ENCODE results near the gene OLFM1. TPM values are rescaled to one million over a fixed set of nuclear protein-coding genes. Genes with fewer than 3 reads are reported as not detected.

OLFM1 gene
- total and polyA plus RNA-seq, 4 experiments from 2014 or later: not detected

- H3K4me1 Mint-ChIP-seq: no peaks in the 10 kb centered on the region
- H3K27ac Mint-ChIP-seq: no peak overlapping the region
- peaks cover 0 to 4% (median 0%) of the 10 kb centered on the region in 8 donors for H3K9me3 Mint-ChIP-seq
- no peak overlapping the region for H3K4me3 Mint-ChIP-seq
- Histone ChIP-seq H3K9me3 (ENCODE audit: control insufficient read depth in 1 of 2, low read length in 2 of 2) (no peaks in the 10 kb centered on the region), H3K27me3 (ENCODE audit: insufficient read depth, low read length) (no peaks in the 10 kb centered on the region), H3K27ac (ENCODE audit: low read depth, low read length) (no peak overlapping the region), H3K4me1 (ENCODE audit: insufficient read depth, low read length) (no peaks in the 10 kb centered on the region), H3K36me3 (ENCODE audit: insufficient read depth, low read length) (no peaks in the 10 kb centered on the region), H3K4me3 (ENCODE audit: low read length in 2 of 2) (no peak overlapping the region)
- H3K27me3 Mint-ChIP-seq: peaks cover 23 to 33% of the 10 kb centered on the region in 2 donors
- POLR2A ChIA-PET (ENCODE audit: partially characterized antibody): no interaction called here
- CTCF ChIA-PET (ENCODE audit: partially characterized antibody): no interaction called here
- no peak for DNase-seq
- intact Hi-C loops (cut with micrococcal nuclease): no loop called here
- no peaks in the 10 kb centered on the region for H3K36me3 Mint-ChIP-seq
Measured at GRCh38 chr9:135095470-135096407, 8.3 kb downstream of the OLFM1 start.

- intact Hi-C loops (cut with micrococcal nuclease): no loop called here
- peaks cover 0 to 4% (median 0%) of the 10 kb centered on the region in 8 donors for H3K9me3 Mint-ChIP-seq
- no peak for DNase-seq
- Histone ChIP-seq H3K4me1 (ENCODE audit: insufficient read depth, low read length) (no peaks in the 10 kb centered on the region), H3K36me3 (ENCODE audit: insufficient read depth, low read length) (no peaks in the 10 kb centered on the region), H3K27me3 (ENCODE audit: insufficient read depth, low read length) (no peaks in the 10 kb centered on the region), H3K27ac (ENCODE audit: low read depth, low read length) (no peak overlapping the region), H3K4me3 (ENCODE audit: low read length in 2 of 2) (no peak overlapping the region), H3K9me3 (ENCODE audit: control insufficient read depth in 1 of 2, low read length in 2 of 2) (no peaks in the 10 kb centered on the region)
- H3K27me3 Mint-ChIP-seq: peaks cover 25 to 31% of the 10 kb centered on the region in 2 donors
- ChIA-PET POLR2A (ENCODE audit: partially characterized antibody) (no interaction called here), CTCF (ENCODE audit: partially characterized antibody) (interaction anchor here (1.2 kb wide), 1 partner anchor 60 kb away, joined by 3 read pairs; no protein-coding TSS in a partner anchor)
- no peaks in the 10 kb centered on the region for H3K4me1 Mint-ChIP-seq
- H3K27ac Mint-ChIP-seq: no peak overlapping the region
- no peak overlapping the region for H3K4me3 Mint-ChIP-seq
- H3K36me3 Mint-ChIP-seq: no peaks in the 10 kb centered on the region
Measured at GRCh38 chr9:135096408-135096895, 9.0 kb downstream of the OLFM1 start.

GRCh38 chr9:135098400-135099105, 11.1 kb downstream of the OLFM1 start:
- H3K9me3 Mint-ChIP-seq: peaks cover 0 to 4% (median 0%) of the 10 kb centered on the region in 8 donors
- intact Hi-C loops (cut with micrococcal nuclease): no loop called here
- H3K9me3 ChIP-seq (ENCODE audit: control insufficient read depth in 1 of 2, low read length in 2 of 2): no peaks in the 10 kb centered on the region
- no peaks in the 10 kb centered on the region for H3K36me3 Mint-ChIP-seq
- CTCF ChIA-PET (ENCODE audit: partially characterized antibody): no interaction called here
- H3K27ac ChIP-seq (ENCODE audit: low read depth, low read length): no peak overlapping the region
- H3K36me3 ChIP-seq (ENCODE audit: insufficient read depth, low read length): no peaks in the 10 kb centered on the region
- H3K4me1 Mint-ChIP-seq: no peaks in the 10 kb centered on the region
- no peaks in the 10 kb centered on the region for H3K27me3 ChIP-seq (ENCODE audit: insufficient read depth, low read length)
- no peak for DNase-seq
- no peak overlapping the region for H3K4me3 Mint-ChIP-seq
- H3K27me3 Mint-ChIP-seq: peaks cover 23 to 25% of the 10 kb centered on the region in 2 donors
- no peak overlapping the region for H3K4me3 ChIP-seq (ENCODE audit: low read length in 2 of 2)
- H3K4me1 ChIP-seq (ENCODE audit: insufficient read depth, low read length): no peaks in the 10 kb centered on the region
- POLR2A ChIA-PET (ENCODE audit: partially characterized antibody): no interaction called here
- no peak overlapping the region for H3K27ac Mint-ChIP-seq

- H3K4me3 ChIP-seq (ENCODE audit: low read length in 2 of 2): no peak overlapping the region
- H3K27ac ChIP-seq (ENCODE audit: low read depth, low read length): no peak overlapping the region
- H3K9me3 ChIP-seq (ENCODE audit: control insufficient read depth in 1 of 2, low read length in 2 of 2): no peaks in the 10 kb centered on the region
- no peak for DNase-seq
- Mint-ChIP-seq H3K9me3 (peaks cover 0 to 4% (median 0%) of the 10 kb centered on the region in 8 donors), H3K27ac (no peak overlapping the region), H3K36me3 (no peaks in the 10 kb centered on the region), H3K4me1 (no peaks in the 10 kb centered on the region), H3K4me3 (no peak overlapping the region), H3K27me3 (peaks cover 22 to 23% of the 10 kb centered on the region in 2 donors)
- H3K27me3 ChIP-seq (ENCODE audit: insufficient read depth, low read length): no peaks in the 10 kb centered on the region
- intact Hi-C loops (cut with micrococcal nuclease): no loop called here
- H3K4me1 ChIP-seq (ENCODE audit: insufficient read depth, low read length): no peaks in the 10 kb centered on the region
- H3K36me3 ChIP-seq (ENCODE audit: insufficient read depth, low read length): no peaks in the 10 kb centered on the region
- ChIA-PET POLR2A (ENCODE audit: partially characterized antibody) (no interaction called here), CTCF (ENCODE audit: partially characterized antibody) (no interaction called here)
Measured at GRCh38 chr9:135099574-135099973, 12.1 kb downstream of the OLFM1 start.

GRCh38 chr9:135100241-135100681, 12.8 kb downstream of the OLFM1 start:
- no peaks in the 10 kb centered on the region for H3K9me3 ChIP-seq (ENCODE audit: control insufficient read depth in 1 of 2, low read length in 2 of 2)
- H3K4me1 Mint-ChIP-seq: no peaks in the 10 kb centered on the region
- H3K36me3 Mint-ChIP-seq: no peaks in the 10 kb centered on the region
- no peak overlapping the region for H3K4me3 ChIP-seq (ENCODE audit: low read length in 2 of 2)
- peaks cover 0 to 4% (median 0%) of the 10 kb centered on the region in 8 donors for H3K9me3 Mint-ChIP-seq
- peaks cover 19% of the 10 kb centered on the region in 2 donors for H3K27me3 Mint-ChIP-seq
- DNase-seq: no peak
- H3K4me3 Mint-ChIP-seq: no peak overlapping the region
- H3K27me3 ChIP-seq (ENCODE audit: insufficient read depth, low read length): no peaks in the 10 kb centered on the region
- H3K36me3 ChIP-seq (ENCODE audit: insufficient read depth, low read length): no peaks in the 10 kb centered on the region
- ChIA-PET POLR2A (ENCODE audit: partially characterized antibody) (no interaction called here), CTCF (ENCODE audit: partially characterized antibody) (no interaction called here)
- no peak overlapping the region for H3K27ac ChIP-seq (ENCODE audit: low read depth, low read length)
- no peak overlapping the region for H3K27ac Mint-ChIP-seq
- intact Hi-C loops (cut with micrococcal nuclease): no loop called here
- no peaks in the 10 kb centered on the region for H3K4me1 ChIP-seq (ENCODE audit: insufficient read depth, low read length)

GRCh38 chr9:135100725-135101410, 13.4 kb downstream of the OLFM1 start:
- Mint-ChIP-seq H3K4me1 (no peaks in the 10 kb centered on the region), H3K9me3 (peaks cover 0 to 4% (median 0%) of the 10 kb centered on the region in 8 donors), H3K27ac (no peak overlapping the region), H3K36me3 (no peaks in the 10 kb centered on the region), H3K27me3 (peaks cover 18 to 19% of the 10 kb centered on the region in 2 donors), H3K4me3 (no peak overlapping the region)
- Histone ChIP-seq H3K4me1 (ENCODE audit: insufficient read depth, low read length) (no peaks in the 10 kb centered on the region), H3K9me3 (ENCODE audit: control insufficient read depth in 1 of 2, low read length in 2 of 2) (no peaks in the 10 kb centered on the region), H3K36me3 (ENCODE audit: insufficient read depth, low read length) (no peaks in the 10 kb centered on the region), H3K27ac (ENCODE audit: low read depth, low read length) (no peak overlapping the region), H3K4me3 (ENCODE audit: low read length in 2 of 2) (no peak overlapping the region), H3K27me3 (ENCODE audit: insufficient read depth, low read length) (no peaks in the 10 kb centered on the region)
- intact Hi-C loops (cut with micrococcal nuclease): no loop called here
- no peak for DNase-seq
- ChIA-PET CTCF (ENCODE audit: partially characterized antibody) (no interaction called here), POLR2A (ENCODE audit: partially characterized antibody) (no interaction called here)

- peaks cover 0 to 4% (median 0%) of the 10 kb centered on the region in 8 donors for H3K9me3 Mint-ChIP-seq
- no peaks in the 10 kb centered on the region for H3K36me3 ChIP-seq (ENCODE audit: insufficient read depth, low read length)
- H3K4me1 Mint-ChIP-seq: no peaks in the 10 kb centered on the region
- ChIA-PET POLR2A (ENCODE audit: partially characterized antibody) (no interaction called here), CTCF (ENCODE audit: partially characterized antibody) (no interaction called here)
- DNase-seq: no peak
- intact Hi-C loops (cut with micrococcal nuclease): no loop called here
- no peak overlapping the region for H3K4me3 ChIP-seq (ENCODE audit: low read length in 2 of 2)
- H3K27me3 ChIP-seq (ENCODE audit: insufficient read depth, low read length): no peaks in the 10 kb centered on the region
- peaks cover 18 to 19% of the 10 kb centered on the region in 2 donors for H3K27me3 Mint-ChIP-seq
- no peaks in the 10 kb centered on the region for H3K36me3 Mint-ChIP-seq
- H3K4me3 Mint-ChIP-seq: no peak overlapping the region
- H3K27ac ChIP-seq (ENCODE audit: low read depth, low read length): no peak overlapping the region
- H3K4me1 ChIP-seq (ENCODE audit: insufficient read depth, low read length): no peaks in the 10 kb centered on the region
- no peak overlapping the region for H3K27ac Mint-ChIP-seq
- no peaks in the 10 kb centered on the region for H3K9me3 ChIP-seq (ENCODE audit: control insufficient read depth in 1 of 2, low read length in 2 of 2)
Measured at GRCh38 chr9:135101486-135101885, 14.0 kb downstream of the OLFM1 start.

All from CD4-positive, alpha-beta memory T cell (primary cell).